Activated CD8-positive, alpha-beta T cell treated with anti-CD3 and anti-CD28 coated beads for 36 hours (primary cell): ENCODE data around the gene GREB1L. TPM values are rescaled to one million over a fixed set of nuclear protein-coding genes. Genes with fewer than 3 reads are reported as not detected.

Experiments used
- ATAC-seq: fragments of 200-7000 bp; cut with Tn5 transposase; one replicate; pipeline ENCODE4 v1.10.0; 2021; ENCODE audit warnings: mild to moderate bottlenecking, moderate library complexity
- CTCF ChIA-PET: fragments of 350-600 bp; sonication (Branson Sonifier 250); formaldehyde crosslinking; loops from one replicate; lab custom pipeline; 2021; ENCODE audit warnings: antibody characterized with exemption; lab: Charles Lee
- POLR2A ChIA-PET: fragments of 350-600 bp; sonication (Branson Sonifier 250); formaldehyde crosslinking; loops from one replicate; lab custom pipeline; 2021; ENCODE audit warnings: antibody characterized with exemption; lab: Charles Lee
- DNase-seq: peaks from one replicate; pipeline ENCODE4 v3.0.0-alpha.2; 2020
- H3K27ac Mint-ChIP-seq: one replicate; pipeline ENCODE4 v1.8.0; 2021; ENCODE audit warnings: mild to moderate bottlenecking, mixed read lengths
- H3K27me3 Mint-ChIP-seq: one replicate; pipeline ENCODE4 v1.8.0; 2021; ENCODE audit warnings: mixed read lengths
- H3K36me3 Mint-ChIP-seq: one replicate; pipeline ENCODE4 v1.8.0; 2021; ENCODE audit warnings: low read depth, mixed read lengths
- H3K4me1 Mint-ChIP-seq: one replicate; pipeline ENCODE4 v1.8.0; 2021; ENCODE audit warnings: low read depth, mixed read lengths
- H3K4me3 Mint-ChIP-seq: one replicate; pipeline ENCODE4 v1.8.0; 2021; ENCODE audit warnings: mild to moderate bottlenecking, moderate library complexity, mixed read lengths
- H3K9me3 Mint-ChIP-seq: one replicate; pipeline ENCODE4 v1.8.0; 2021; ENCODE audit warnings: mixed read lengths
- intact Hi-C: fragments of 100-400 bp; cut with micrococcal nuclease; formaldehyde crosslinking; loops from one replicate; pipeline ENCODE4 v1.10.0; 2022
- total RNA-seq, 2 experiments: library from RNA; stranded (reverse); gene quantifications; one replicate each; pipeline ENCODE4 v1.2.3, GENCODE V29; 2021
- TF ChIP-seq, protein P1 (sequence below): fragments of 200-600 bp; IDR thresholded peaks from one replicate; pipeline ENCODE4 v1.8.0; 2022; ENCODE audit warnings: antibody characterized with exemption, mild to moderate bottlenecking

GREB1L gene
- total RNA-seq, 2 experiments from 2014 or later = not detected

DNA sequence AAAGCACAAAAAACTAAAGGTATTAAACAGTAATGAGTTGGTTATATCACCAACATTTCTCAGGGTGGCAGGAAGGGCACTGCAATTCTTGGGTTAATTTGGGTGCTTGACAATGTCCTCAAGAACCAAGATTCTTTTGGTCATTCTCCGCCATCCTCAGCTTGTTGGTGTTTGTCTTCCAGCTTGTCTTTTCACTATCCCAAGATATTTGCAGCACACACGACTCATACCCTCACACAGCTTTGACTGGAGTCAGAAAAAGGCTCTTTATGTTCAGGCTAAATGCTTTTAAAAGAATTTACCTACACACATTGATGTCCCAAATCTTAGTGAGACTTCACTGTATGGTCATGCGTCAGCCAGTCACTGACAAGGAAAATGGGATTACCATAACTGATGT, 12.5 kb downstream of the GREB1L start:
- TF ChIP-seq, protein P1, sequence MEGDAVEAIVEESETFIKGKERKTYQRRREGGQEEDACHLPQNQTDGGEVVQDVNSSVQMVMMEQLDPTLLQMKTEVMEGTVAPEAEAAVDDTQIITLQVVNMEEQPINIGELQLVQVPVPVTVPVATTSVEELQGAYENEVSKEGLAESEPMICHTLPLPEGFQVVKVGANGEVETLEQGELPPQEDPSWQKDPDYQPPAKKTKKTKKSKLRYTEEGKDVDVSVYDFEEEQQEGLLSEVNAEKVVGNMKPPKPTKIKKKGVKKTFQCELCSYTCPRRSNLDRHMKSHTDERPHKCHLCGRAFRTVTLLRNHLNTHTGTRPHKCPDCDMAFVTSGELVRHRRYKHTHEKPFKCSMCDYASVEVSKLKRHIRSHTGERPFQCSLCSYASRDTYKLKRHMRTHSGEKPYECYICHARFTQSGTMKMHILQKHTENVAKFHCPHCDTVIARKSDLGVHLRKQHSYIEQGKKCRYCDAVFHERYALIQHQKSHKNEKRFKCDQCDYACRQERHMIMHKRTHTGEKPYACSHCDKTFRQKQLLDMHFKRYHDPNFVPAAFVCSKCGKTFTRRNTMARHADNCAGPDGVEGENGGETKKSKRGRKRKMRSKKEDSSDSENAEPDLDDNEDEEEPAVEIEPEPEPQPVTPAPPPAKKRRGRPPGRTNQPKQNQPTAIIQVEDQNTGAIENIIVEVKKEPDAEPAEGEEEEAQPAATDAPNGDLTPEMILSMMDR = no peak
- POLR2A ChIA-PET = interaction anchor here (0.6 kb wide), 2 partner anchors 84 to 161 kb away, joined by 3 read pairs; no protein-coding TSS in a partner anchor

DNA sequence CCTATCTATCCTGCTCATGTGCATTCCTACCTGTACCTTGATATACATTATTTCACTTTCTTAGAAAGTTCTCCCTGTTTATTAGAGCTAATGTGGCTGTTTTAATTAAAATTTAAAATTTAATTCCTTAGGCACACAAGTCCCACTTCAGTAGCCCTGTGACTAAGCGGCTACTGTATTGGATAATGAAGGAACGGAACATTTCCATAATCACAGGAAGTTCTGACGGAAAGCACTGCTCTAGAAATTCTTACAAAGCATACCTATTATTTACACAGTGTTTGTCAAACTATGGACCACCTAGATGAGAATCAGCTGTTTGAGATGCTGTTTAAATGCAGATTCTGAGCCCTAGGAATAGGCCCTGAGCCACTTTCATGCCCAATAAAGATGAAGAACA, 13.2 kb downstream of the GREB1L start:
- intact Hi-C loops = no loop called here
- ChIA-PET CTCF (no interaction called here), POLR2A (no interaction called here)
- Mint-ChIP-seq H3K36me3 (no peaks in the 10 kb centered on the region), H3K4me1 (no peaks in the 10 kb centered on the region), H3K9me3 (no peaks in the 10 kb centered on the region), H3K27ac (no peak overlapping the region), H3K27me3 (peaks cover 5% of the 10 kb centered on the region), H3K4me3 (no peak overlapping the region)
- TF ChIP-seq, protein P1 = no peak
- ATAC-seq (no peak), DNase-seq (no peak)

More for the DNA sequence above, 12.5 kb downstream of the GREB1L start:
- peaks cover 9% of the 10 kb centered on the region for H3K27me3 Mint-ChIP-seq
- no peak overlapping the region for H3K4me3 Mint-ChIP-seq
- CTCF ChIA-PET = no interaction called here
- no peaks in the 10 kb centered on the region for H3K9me3 Mint-ChIP-seq
- no peaks in the 10 kb centered on the region for H3K36me3 Mint-ChIP-seq
- no peak for DNase-seq
- no peak for ATAC-seq
- intact Hi-C loops = no loop called here
- no peaks in the 10 kb centered on the region for H3K4me1 Mint-ChIP-seq
- no peak overlapping the region for H3K27ac Mint-ChIP-seq

DNA sequence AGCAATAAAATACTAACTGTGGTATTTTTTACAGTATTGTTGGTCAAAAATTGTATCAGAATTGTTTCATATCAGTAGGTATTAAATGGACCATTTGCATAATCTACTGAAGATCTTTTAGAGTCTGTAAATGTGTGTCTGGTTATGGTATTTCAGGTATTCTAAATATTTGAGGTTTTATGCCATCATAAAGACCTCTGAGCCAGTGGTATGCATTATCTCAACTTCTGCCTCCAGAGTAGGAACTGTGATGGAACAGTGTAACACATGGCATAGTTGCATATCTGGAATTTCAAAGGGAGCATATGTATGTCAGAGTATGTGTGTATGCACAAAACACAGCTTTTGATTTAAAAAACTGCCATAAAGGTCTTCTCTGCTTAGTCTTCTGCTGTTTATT, 15.4 kb downstream of the GREB1L start:
- Mint-ChIP-seq H3K4me3 (no peak overlapping the region), H3K9me3 (no peaks in the 10 kb centered on the region), H3K27ac (no peak overlapping the region), H3K27me3 (peaks cover 4% of the 10 kb centered on the region), H3K4me1 (no peaks in the 10 kb centered on the region), H3K36me3 (no peaks in the 10 kb centered on the region)
- ChIA-PET CTCF (no interaction called here), POLR2A (no interaction called here)
- intact Hi-C loops = no loop called here
- DNase-seq = no peak
- no peak for ATAC-seq
- TF ChIP-seq, protein P1 = no peak

DNA sequence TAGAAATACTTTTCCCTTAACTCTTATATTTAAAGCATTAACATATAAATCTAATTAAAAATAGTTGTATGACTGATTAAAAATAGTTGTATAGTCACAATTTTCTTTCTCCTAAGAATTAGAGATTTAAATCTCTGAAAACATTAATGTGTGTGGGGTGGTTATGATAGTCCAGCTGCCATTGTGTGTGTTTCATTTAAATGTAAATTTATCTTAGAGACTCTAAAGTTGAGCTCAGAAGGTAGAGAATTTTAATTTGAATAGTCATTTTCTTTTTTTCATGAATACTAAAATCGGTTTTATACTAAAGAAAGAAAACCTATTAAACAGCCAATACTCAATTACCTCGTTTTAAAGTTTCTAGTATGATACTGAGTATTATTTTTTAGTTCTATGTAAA, 18.6 kb downstream of the GREB1L start:
- ChIA-PET CTCF (interaction anchor here (1.2 to 1.3 kb wide), 2 partner anchors 14 to 18 kb away, joined by 3 read pairs; no protein-coding TSS in a partner anchor), POLR2A (no interaction called here)
- Mint-ChIP-seq H3K27ac (no peak overlapping the region), H3K36me3 (no peaks in the 10 kb centered on the region), H3K9me3 (no peaks in the 10 kb centered on the region), H3K27me3 (peaks cover 4% of the 10 kb centered on the region), H3K4me1 (no peaks in the 10 kb centered on the region), H3K4me3 (no peak overlapping the region)
- TF ChIP-seq, protein P1 = no peak
- intact Hi-C loops = no loop called here
- ATAC-seq (no peak), DNase-seq (no peak)

DNA sequence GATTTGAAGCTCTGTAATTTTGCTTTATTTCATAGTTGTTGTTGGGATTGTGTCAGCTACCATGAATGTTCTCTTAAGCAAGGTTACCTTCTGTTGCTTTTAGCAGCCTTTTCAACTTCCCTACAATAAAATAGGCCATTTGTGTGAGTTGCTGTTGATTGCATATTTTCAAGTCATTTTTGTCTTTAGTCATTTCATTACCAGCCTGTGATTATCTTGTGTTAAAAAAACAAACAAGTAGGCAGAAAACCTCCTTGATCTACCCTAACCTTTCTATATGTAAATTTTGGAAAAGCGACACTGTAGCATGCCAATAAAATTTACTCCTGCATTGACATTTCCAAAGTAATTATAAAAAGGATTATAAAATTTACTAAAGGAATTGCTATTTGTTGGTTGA, 19.3 kb downstream of the GREB1L start:
- CTCF ChIA-PET = interaction anchor here (1.2 to 1.3 kb wide), 2 partner anchors 15 to 18 kb away, joined by 3 read pairs; no protein-coding TSS in a partner anchor
- DNase-seq = no peak
- Mint-ChIP-seq H3K4me3 (no peak overlapping the region), H3K4me1 (no peaks in the 10 kb centered on the region), H3K27ac (no peak overlapping the region), H3K9me3 (no peaks in the 10 kb centered on the region), H3K27me3 (peaks cover 4% of the 10 kb centered on the region), H3K36me3 (no peaks in the 10 kb centered on the region)
- intact Hi-C loops = no loop called here
- ATAC-seq = no peak
- TF ChIP-seq, protein P1 = no peak
- POLR2A ChIA-PET = no interaction called here
